Esophagus muscularis mucosa (tissue), 3 donors: Measurements from ENCODE around the gene POU1F1.

Source experiments
- POLR2A ChIP-seq: fragments of 450-650 bp; IDR thresholded peaks from one replicate; pipeline ENCODE4 v1.6.1; 2017; ENCODE audit warnings: antibody characterized with exemption, moderate library complexity, mild to moderate bottlenecking, low read depth
- POLR2AphosphoS5 ChIP-seq, 2 donors: sonication (generic); formaldehyde crosslinking; IDR thresholded peaks; one replicate each; pipeline ENCODE4 v1.6.1; 2017; ENCODE audit warnings: antibody characterized with exemption in 2 of 2
- TF ChIP-seq, protein P1 (sequence below), 3 experiments: fragments of 200-600 bp in 2 of 3; fragments of 450-650 bp in 1 of 3; sonication (generic) in 2 of 3; IDR thresholded peaks; one replicate each; pipeline ENCODE4 v1.5.1; 2017 to 2019; ENCODE audit warnings: antibody characterized with exemption in 3 of 3, mild to moderate bottlenecking in 2 of 3, moderate library complexity in 1 of 3

DNA sequence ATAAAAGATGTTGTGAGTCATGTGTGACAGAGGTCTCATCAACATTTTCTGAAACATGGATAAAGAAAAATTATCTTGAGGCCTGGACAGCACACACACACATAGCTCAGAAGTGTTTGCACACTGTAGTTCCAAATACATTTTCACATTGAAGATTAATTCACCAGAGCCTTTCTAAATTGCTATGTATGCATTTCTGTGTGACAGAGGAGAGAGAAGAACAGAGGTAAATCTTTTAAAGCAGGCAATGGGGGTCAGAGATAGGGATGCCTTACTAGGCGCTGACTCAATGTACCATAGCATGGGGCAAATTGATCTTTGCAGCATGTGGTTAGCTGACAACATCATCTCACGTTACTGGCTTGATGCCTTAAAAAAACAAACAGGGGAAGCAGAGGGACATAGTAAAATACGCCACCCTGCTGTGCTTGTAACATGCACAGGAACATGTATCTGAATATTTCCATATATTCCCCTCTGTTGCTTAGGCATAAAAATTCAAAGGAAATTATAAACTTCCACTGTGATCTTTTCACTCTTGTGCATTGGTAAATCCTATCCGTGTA lies 7.7 kb downstream of the POU1F1 start:
- TF ChIP-seq, protein P1, sequence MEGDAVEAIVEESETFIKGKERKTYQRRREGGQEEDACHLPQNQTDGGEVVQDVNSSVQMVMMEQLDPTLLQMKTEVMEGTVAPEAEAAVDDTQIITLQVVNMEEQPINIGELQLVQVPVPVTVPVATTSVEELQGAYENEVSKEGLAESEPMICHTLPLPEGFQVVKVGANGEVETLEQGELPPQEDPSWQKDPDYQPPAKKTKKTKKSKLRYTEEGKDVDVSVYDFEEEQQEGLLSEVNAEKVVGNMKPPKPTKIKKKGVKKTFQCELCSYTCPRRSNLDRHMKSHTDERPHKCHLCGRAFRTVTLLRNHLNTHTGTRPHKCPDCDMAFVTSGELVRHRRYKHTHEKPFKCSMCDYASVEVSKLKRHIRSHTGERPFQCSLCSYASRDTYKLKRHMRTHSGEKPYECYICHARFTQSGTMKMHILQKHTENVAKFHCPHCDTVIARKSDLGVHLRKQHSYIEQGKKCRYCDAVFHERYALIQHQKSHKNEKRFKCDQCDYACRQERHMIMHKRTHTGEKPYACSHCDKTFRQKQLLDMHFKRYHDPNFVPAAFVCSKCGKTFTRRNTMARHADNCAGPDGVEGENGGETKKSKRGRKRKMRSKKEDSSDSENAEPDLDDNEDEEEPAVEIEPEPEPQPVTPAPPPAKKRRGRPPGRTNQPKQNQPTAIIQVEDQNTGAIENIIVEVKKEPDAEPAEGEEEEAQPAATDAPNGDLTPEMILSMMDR (IDR thresholded peaks at IDR 0.05), result no peak
- TF ChIP-seq POLR2AphosphoS5 (IDR thresholded peaks at IDR 0.05), result no peak
- no peak for TF ChIP-seq POLR2A
